H1 (cell line): ENCODE results near the gene MAP1B. TPM values are rescaled to one million over a fixed set of nuclear protein-coding genes. Genes with fewer than 3 reads are reported as not detected.

ENCODE experiments used
- BCL11A ChIP-seq, 2 experiments: IDR thresholded peaks; one replicate each; pipeline ENCODE4 v1.6.1; 2011; ENCODE audit warnings: low read depth in 2 of 2, low read length in 2 of 2, mild to moderate bottlenecking in 2 of 2
- RXRA ChIP-seq: IDR thresholded peaks from 2 replicates; pipeline ENCODE4 v1.6.1; 2011; ENCODE audit warnings: low read depth, mild to moderate bottlenecking, low read length, moderate library complexity; ENCODE audit not compliant: insufficient read depth
- TEAD4 ChIP-seq: IDR thresholded peaks from 2 replicates; pipeline ENCODE4 v1.6.1; 2012; ENCODE audit warnings: low read depth, low read length, inconsistent platforms, mixed read lengths
- polyA plus RNA-seq, 7 experiments: library from polyadenylated mRNA; depleted of rRNA in 3 of 7; stranded (reverse) in 5 of 7; unstranded in 2 of 7; fragments of >200 nt in 5 of 7; fragments of 200-250 nt in 2 of 7; gene quantifications; 1 replicate in 5 of 7; 2 replicates in 1 of 7; 4 replicates in 1 of 7; pipeline versions ENCODE4 v1.2.1 to v1.2.3, GENCODE V29; 2011 to 2013; ENCODE audit warnings: missing spikeins in 2 of 7, mixed read lengths in 2 of 7
- total RNA-seq: library from RNA; stranded (reverse); fragmentation: NEBNext Ultra II Directional; extraction: Animal tissue kit (Norgen Biotek cat#: 25700); gene quantifications from 2 replicates; pipeline ENCODE4 v1.2.1, GENCODE V29; 2021

The MAP1B gene
- total and polyA plus RNA-seq, 2 of the 8 experiments (the other 6 are each of a cell fraction or from before 2014, with no cell fraction given) = 24.5 to 120 TPM

- TF ChIP-seq RXRA (no peak), TEAD4 (no peak), BCL11A (IDR thresholded peaks at IDR 0.05; ENCODE audit: low read depth in 2 of 2, low read length in 2 of 2) (no peak)
Observed at GRCh38 chr5:72206160-72206559, 98.9 kb downstream of the MAP1B start (continued).
